CD4-positive, CD25-positive, alpha-beta regulatory T cell (primary cell): ENCODE measurements around the gene KAZN. TPM values are rescaled to one million over a fixed set of nuclear protein-coding genes. Genes with fewer than 3 reads are reported as not detected.

Experiments used
- ATAC-seq, 2 donors: fragments of 150-1000 bp; cut with Tn5 transposase; one replicate each; pipeline ENCODE4 v1.10.0; 2021; ENCODE audit warnings: low read depth in 2 of 2, moderate number of reproducible peaks in 2 of 2, moderate library complexity in 1 of 2
- DNase-seq, 3 donors: peaks; one replicate each; pipeline versions ENCODE4 v3.0.0 to v3.0.0-alpha.2; 2012 to 2022; ENCODE audit warnings: mixed read lengths in 1 of 3
- H3K27ac ChIP-seq: one replicate; pipeline ENCODE4 v1.7.0; 2013; ENCODE audit warnings: mild to moderate bottlenecking, low read length; ENCODE audit not compliant: insufficient read depth, poor library complexity, severe bottlenecking
- H3K27me3 ChIP-seq: one replicate; pipeline ENCODE4 v1.7.0; 2013; ENCODE audit warnings: low read length; ENCODE audit not compliant: control insufficient read depth, insufficient read depth
- H3K36me3 ChIP-seq: one replicate; pipeline ENCODE4 v1.7.0; 2013; ENCODE audit warnings: mild to moderate bottlenecking, low read length, moderate library complexity; ENCODE audit not compliant: control insufficient read depth, insufficient read depth
- H3K4me1 ChIP-seq: 2 replicates; pipeline ENCODE4 v1.7.0; 2013; ENCODE audit warnings: mild to moderate bottlenecking, low read length; ENCODE audit not compliant: insufficient read depth, control insufficient read depth, poor library complexity, severe bottlenecking
- H3K4me3 ChIP-seq: one replicate; pipeline ENCODE4 v1.7.0; 2013; ENCODE audit warnings: low read depth, mild to moderate bottlenecking, low read length, moderate library complexity
- H3K9me3 ChIP-seq, 2 experiments: 1 replicate in 1 of 2; 2 replicates in 1 of 2; pipeline ENCODE4 v1.7.0; 2013; ENCODE audit warnings: low read length in 2 of 2, mild to moderate bottlenecking in 1 of 2, moderate library complexity in 1 of 2; ENCODE audit not compliant: control insufficient read depth in 2 of 2
- H3K27ac Mint-ChIP-seq, 3 donors: one replicate each; pipeline ENCODE4 v1.8.0; 2020 to 2022; ENCODE audit warnings: mild to moderate bottlenecking in 3 of 3, mixed read lengths in 3 of 3, moderate library complexity in 2 of 3
- H3K27me3 Mint-ChIP-seq: one replicate; pipeline ENCODE4 v1.8.0; 2022; ENCODE audit warnings: mild to moderate bottlenecking, mixed read lengths
- H3K36me3 Mint-ChIP-seq: one replicate; pipeline ENCODE4 v1.8.0; 2020; ENCODE audit warnings: mixed read lengths
- H3K4me1 Mint-ChIP-seq, 4 donors: one replicate each; pipeline ENCODE4 v1.8.0; 2020 to 2022; ENCODE audit warnings: mixed read lengths in 4 of 4, mild to moderate bottlenecking in 1 of 4
- H3K4me3 Mint-ChIP-seq, 4 donors: one replicate each; pipeline ENCODE4 v1.8.0; 2020 to 2022; ENCODE audit warnings: mild to moderate bottlenecking in 4 of 4, mixed read lengths in 4 of 4, moderate library complexity in 3 of 4
- H3K9me3 Mint-ChIP-seq, 7 donors: one replicate each; pipeline ENCODE4 v1.8.0; 2020 to 2022; ENCODE audit warnings: mixed read lengths in 7 of 7, mild to moderate bottlenecking in 3 of 7, moderate library complexity in 2 of 7
- polyA plus RNA-seq, 4 donors: library from polyadenylated mRNA; unstranded; fragments of 300-500 nt; fragmentation: Illumina TruSeq; gene quantifications; one replicate each; pipeline ENCODE4 v1.2.3, GENCODE V29; 2021
- total RNA-seq: library from RNA; stranded (reverse); gene quantifications from one replicate; pipeline ENCODE4 v1.2.3, GENCODE V29; 2022

The KAZN gene
- total and polyA plus RNA-seq, 5 donors from 2014 or later = not detected

DNA sequence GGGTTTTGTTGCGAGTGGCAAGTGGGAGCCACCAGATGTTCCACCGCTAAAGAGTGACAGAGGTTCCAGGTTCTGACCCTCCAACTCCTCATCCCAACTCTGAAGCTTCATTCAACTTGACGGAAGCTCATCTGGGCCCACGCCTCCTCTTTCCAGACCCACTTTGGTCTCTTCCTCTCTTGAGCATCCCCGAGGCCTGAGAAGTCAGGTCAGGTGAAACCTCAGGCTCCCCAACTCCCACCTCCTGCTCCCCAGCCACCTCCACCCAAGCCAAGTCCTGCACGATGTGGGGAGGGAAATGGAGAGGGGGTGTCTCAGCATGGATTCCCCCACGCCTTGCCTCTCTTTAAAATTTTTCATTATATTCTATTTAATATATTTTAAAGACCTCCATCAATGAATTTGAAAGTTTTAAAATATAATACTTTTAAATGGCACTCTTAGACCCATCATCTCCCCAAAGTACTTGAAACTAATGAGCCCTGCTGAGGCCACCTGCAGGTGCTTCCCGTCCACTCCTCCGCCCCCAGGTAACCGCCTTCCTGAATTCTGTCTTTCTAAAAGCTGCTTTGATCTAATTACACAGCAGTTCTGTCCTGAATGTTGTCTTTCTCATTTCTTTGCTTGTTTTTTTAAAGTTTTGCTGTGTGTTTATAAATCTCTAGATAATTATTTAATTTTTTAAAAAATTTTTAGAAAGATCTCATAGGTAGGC, 238.1 kb downstream of the KAZN start:
- ATAC-seq (no peak), DNase-seq (no peak)
- no peaks in the 10 kb centered on the region for H3K4me1 Mint-ChIP-seq
- Histone ChIP-seq H3K9me3 (peaks cover 2 to 4% of the 10 kb centered on the region in 2 experiments), H3K27me3 (no peaks in the 10 kb centered on the region), H3K27ac (no peak overlapping the region), H3K4me3 (no peak overlapping the region), H3K4me1 (no peaks in the 10 kb centered on the region), H3K36me3 (no peaks in the 10 kb centered on the region)
- H3K27me3 Mint-ChIP-seq = peaks cover 5% of the 10 kb centered on the region
- H3K4me3 Mint-ChIP-seq = no peak overlapping the region
- H3K36me3 Mint-ChIP-seq = no peaks in the 10 kb centered on the region
- peaks cover 0 to 10% (median 5%) of the 10 kb centered on the region in 7 donors for H3K9me3 Mint-ChIP-seq
- H3K27ac Mint-ChIP-seq = no peak overlapping the region

DNA sequence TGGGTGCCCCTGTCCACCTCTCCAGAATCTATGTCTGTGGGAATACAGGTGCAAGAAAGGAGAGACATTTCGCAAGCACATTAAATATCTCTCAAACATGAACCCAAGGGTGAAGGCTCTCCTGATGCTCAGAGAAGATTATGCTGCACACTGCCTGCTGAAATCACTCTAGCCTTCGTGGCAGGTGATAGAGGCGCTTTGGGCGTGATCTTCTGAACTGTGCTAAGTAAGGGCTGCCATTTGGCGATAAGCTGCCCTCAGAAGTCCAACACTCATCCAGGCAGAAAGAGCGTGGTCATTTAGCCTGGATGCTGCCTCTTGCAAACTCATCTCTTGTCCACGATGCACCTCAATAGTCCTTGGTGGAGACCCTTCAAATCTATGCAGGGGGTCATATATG, 241.9 kb downstream of the KAZN start:
- H3K9me3 ChIP-seq = peaks cover 12 to 20% of the 10 kb centered on the region in 2 experiments
- DNase-seq = no peak
- H3K4me3 Mint-ChIP-seq = no peak overlapping the region
- peaks cover 5% of the 10 kb centered on the region for H3K27me3 Mint-ChIP-seq
- H3K4me3 ChIP-seq = no peak overlapping the region
- no peaks in the 10 kb centered on the region for H3K4me1 ChIP-seq
- no peaks in the 10 kb centered on the region for H3K36me3 Mint-ChIP-seq
- H3K27me3 ChIP-seq = no peaks in the 10 kb centered on the region
- H3K4me1 Mint-ChIP-seq = no peaks in the 10 kb centered on the region
- no peaks in the 10 kb centered on the region for H3K36me3 ChIP-seq
- H3K9me3 Mint-ChIP-seq = peaks cover 0 to 31% (median 12%) of the 10 kb centered on the region in 7 donors
- no peak overlapping the region for H3K27ac ChIP-seq
- no peak overlapping the region for H3K27ac Mint-ChIP-seq
- ATAC-seq = no peak

DNA sequence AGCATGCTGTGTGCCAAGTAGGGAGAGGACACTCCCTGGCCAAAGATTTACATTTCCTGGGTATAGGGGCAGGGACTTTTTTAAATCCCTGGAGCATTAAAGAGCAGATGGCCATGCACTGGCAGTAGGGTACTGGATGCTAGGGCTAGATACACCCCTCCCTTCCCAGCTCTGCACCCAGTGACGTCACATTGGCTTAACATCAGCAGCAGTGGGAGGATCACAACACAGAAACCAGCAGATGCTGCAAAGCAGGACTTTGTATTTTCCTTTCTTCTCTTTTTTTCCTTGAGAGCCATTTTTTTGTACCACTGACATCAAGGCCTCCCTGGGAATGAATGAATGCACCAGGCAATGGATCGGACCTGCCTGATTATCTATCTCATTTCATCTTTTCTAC, 243.0 kb downstream of the KAZN start:
- ATAC-seq (no peak), DNase-seq (no peak)
- Histone ChIP-seq H3K4me3 (no peak overlapping the region), H3K27ac (no peak overlapping the region), H3K9me3 (peaks cover 12 to 20% of the 10 kb centered on the region in 2 experiments), H3K4me1 (no peaks in the 10 kb centered on the region), H3K36me3 (no peaks in the 10 kb centered on the region), H3K27me3 (no peaks in the 10 kb centered on the region)
- Mint-ChIP-seq H3K36me3 (no peaks in the 10 kb centered on the region), H3K4me3 (no peak overlapping the region), H3K4me1 (no peaks in the 10 kb centered on the region), H3K9me3 (peaks cover 0 to 31% (median 12%) of the 10 kb centered on the region in 7 donors), H3K27me3 (peaks cover 5% of the 10 kb centered on the region), H3K27ac (no peak overlapping the region)

DNA sequence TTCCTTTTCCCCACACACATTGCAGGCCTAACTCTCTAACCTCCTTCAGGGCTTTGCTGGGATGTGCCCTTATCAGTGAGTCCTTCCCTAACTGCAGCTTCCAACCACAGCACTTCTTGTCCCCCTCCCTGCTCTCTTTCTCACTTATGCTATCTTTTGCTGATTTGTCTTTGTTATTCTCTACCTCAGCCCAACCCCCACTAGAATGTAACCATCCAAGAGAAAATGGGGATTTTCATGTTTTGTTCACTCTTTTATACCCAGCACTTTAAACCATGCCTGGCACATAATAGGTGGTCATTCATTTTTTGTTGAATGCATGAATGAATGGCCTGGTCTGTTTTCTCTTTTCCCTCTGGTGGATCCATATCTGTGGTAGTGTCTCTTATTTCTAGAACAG, 243.5 kb downstream of the KAZN start:
- H3K4me3 Mint-ChIP-seq = no peak overlapping the region
- H3K27ac Mint-ChIP-seq = peak overlapping the region in 1 of 3 donors; percentile 1
- Histone ChIP-seq H3K27me3 (no peaks in the 10 kb centered on the region), H3K36me3 (no peaks in the 10 kb centered on the region), H3K27ac (no peak overlapping the region), H3K9me3 (peaks cover 12 to 20% of the 10 kb centered on the region in 2 experiments), H3K4me1 (no peaks in the 10 kb centered on the region), H3K4me3 (no peak overlapping the region)
- no peaks in the 10 kb centered on the region for H3K4me1 Mint-ChIP-seq
- no peak for ATAC-seq
- no peak for DNase-seq
- H3K9me3 Mint-ChIP-seq = peaks cover 0 to 31% (median 12%) of the 10 kb centered on the region in 7 donors
- no peaks in the 10 kb centered on the region for H3K36me3 Mint-ChIP-seq
- H3K27me3 Mint-ChIP-seq = peaks cover 5% of the 10 kb centered on the region

DNA sequence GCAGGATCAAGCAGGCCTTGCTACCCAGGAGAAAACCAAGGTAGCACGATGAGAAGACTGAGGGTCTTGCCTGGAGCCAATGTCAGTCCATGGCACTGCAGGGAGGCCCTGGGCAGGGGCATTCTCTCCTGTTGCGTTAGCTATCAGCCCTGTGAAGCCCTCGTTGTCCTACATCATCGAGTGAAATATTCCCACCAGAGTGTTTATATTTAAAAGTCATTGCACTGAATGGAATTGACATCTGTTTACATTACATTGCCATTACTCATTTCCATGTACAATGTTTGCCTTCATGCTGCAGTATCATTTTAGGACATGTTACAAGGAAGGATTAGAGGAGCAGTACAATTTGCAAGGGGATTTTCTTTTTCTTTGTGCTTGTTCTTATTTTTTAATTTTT, 243.9 kb downstream of the KAZN start:
- peaks cover 5% of the 10 kb centered on the region for H3K27me3 Mint-ChIP-seq
- no peak overlapping the region for H3K27ac Mint-ChIP-seq

DNA sequence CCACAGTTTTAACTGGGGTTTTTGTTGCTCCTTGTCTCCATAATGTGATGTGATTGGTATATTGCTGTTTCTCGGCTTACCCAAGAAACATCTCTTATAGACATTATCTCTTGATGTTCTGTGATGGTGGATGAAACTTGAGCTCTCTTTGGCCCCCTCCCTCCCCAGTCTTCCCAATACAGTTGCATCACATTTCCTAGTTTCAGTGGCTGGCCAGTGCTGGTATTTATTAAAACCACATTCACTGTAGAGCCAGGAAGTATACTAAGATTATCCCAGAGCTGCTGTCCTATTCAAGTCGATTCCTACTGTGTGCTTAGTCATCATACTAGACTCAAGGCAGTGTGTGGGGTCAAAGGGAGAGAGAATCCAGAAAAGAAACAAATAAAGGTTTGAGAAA, 244.4 kb downstream of the KAZN start:
- H3K27ac ChIP-seq = no peak overlapping the region
- Mint-ChIP-seq H3K27me3 (peaks cover 5% of the 10 kb centered on the region), H3K36me3 (no peaks in the 10 kb centered on the region), H3K27ac (no peak overlapping the region), H3K9me3 (peaks cover 0 to 31% (median 12%) of the 10 kb centered on the region in 7 donors), H3K4me1 (no peaks in the 10 kb centered on the region), H3K4me3 (no peak overlapping the region)
- ATAC-seq (no peak), DNase-seq (no peak)
- no peaks in the 10 kb centered on the region for H3K36me3 ChIP-seq
- H3K9me3 ChIP-seq = peaks cover 12 to 20% of the 10 kb centered on the region in 2 experiments
- H3K4me3 ChIP-seq = no peak overlapping the region
- no peaks in the 10 kb centered on the region for H3K27me3 ChIP-seq
- no peaks in the 10 kb centered on the region for H3K4me1 ChIP-seq

More for the DNA sequence above, 243.9 kb downstream of the KAZN start:
- Histone ChIP-seq H3K27ac (no peak overlapping the region), H3K36me3 (no peaks in the 10 kb centered on the region), H3K27me3 (no peaks in the 10 kb centered on the region), H3K4me1 (no peaks in the 10 kb centered on the region), H3K9me3 (peaks cover 12 to 20% of the 10 kb centered on the region in 2 experiments), H3K4me3 (no peak overlapping the region)
- no peak overlapping the region for H3K4me3 Mint-ChIP-seq
- no peak for DNase-seq
- no peak for ATAC-seq
- H3K4me1 Mint-ChIP-seq = no peaks in the 10 kb centered on the region
- H3K9me3 Mint-ChIP-seq = peaks cover 0 to 31% (median 12%) of the 10 kb centered on the region in 7 donors
- no peaks in the 10 kb centered on the region for H3K36me3 Mint-ChIP-seq

DNA sequence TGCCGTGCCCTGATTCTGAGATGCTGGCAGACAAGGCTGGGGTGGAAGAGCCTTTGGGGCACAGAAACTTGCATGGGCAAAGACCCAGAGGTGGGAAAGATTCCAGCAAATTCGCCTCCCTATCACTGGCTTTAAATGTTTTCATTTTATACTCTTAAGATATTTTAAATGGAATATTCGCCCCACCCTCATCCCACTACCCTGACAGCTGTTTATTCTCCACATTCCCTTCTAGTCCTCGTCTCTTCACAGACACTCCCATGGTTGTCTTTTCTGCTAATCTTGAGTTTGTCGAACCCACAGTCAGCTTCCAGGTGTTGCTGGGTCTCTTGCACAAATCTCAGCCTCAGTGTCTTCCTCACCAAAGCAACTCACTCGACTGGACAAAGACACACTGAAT, 245.0 kb downstream of the KAZN start:
- H3K4me1 ChIP-seq = no peaks in the 10 kb centered on the region
- Mint-ChIP-seq H3K27me3 (peaks cover 5% of the 10 kb centered on the region), H3K4me1 (no peaks in the 10 kb centered on the region), H3K27ac (no peak overlapping the region), H3K4me3 (no peak overlapping the region), H3K9me3 (peaks cover 0 to 31% (median 12%) of the 10 kb centered on the region in 7 donors), H3K36me3 (no peaks in the 10 kb centered on the region)
- no peak overlapping the region for H3K4me3 ChIP-seq
- ATAC-seq = no peak
- no peaks in the 10 kb centered on the region for H3K27me3 ChIP-seq
- H3K9me3 ChIP-seq = peaks cover 12 to 20% of the 10 kb centered on the region in 2 experiments
- no peak for DNase-seq
- H3K27ac ChIP-seq = no peak overlapping the region
- H3K36me3 ChIP-seq = no peaks in the 10 kb centered on the region

DNA sequence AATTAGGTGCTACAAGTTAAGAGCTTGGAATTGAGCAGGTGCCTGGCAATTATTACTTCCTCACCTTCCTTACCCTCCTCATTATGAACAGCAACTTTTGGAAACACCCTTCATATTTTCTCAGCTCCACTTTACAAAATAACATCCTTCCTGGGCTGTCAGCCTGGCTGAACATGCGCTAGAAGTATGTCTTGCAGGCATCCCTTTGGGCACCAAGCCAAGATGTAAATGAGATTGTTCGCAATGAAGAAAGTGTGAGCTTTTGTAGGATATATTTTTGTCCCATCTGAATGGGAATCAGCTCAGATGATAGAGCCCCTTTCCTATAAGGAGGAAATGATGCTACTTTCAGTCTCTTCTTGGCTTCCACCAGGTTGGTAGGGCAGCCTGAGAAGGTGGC, 245.9 kb downstream of the KAZN start:
- H3K4me1 Mint-ChIP-seq = no peaks in the 10 kb centered on the region

More for the DNA sequence above, 245.9 kb downstream of the KAZN start:
- DNase-seq (no peak), ATAC-seq (no peak)
- no peak overlapping the region for H3K4me3 ChIP-seq
- H3K36me3 ChIP-seq = no peaks in the 10 kb centered on the region
- H3K27ac ChIP-seq = no peak overlapping the region
- H3K4me1 ChIP-seq = no peaks in the 10 kb centered on the region
- no peak overlapping the region for H3K27ac Mint-ChIP-seq
- H3K4me3 Mint-ChIP-seq = no peak overlapping the region
- peaks cover 12 to 20% of the 10 kb centered on the region in 2 experiments for H3K9me3 ChIP-seq
- H3K36me3 Mint-ChIP-seq = no peaks in the 10 kb centered on the region
- H3K9me3 Mint-ChIP-seq = peaks cover 0 to 31% (median 12%) of the 10 kb centered on the region in 7 donors
- H3K27me3 Mint-ChIP-seq = peaks cover 5% of the 10 kb centered on the region
- no peaks in the 10 kb centered on the region for H3K27me3 ChIP-seq
